Measurements from ENCODE around the gene STXBP5. TPM values are rescaled to one million over a fixed set of nuclear protein-coding genes. Genes with fewer than 3 reads are reported as not detected.

The STXBP5 gene
- total RNA-seq, 1 donor from 2014 or later = 16.8 TPM

GRCh38 chr6:147274012-147274411 lies 69.8 kb downstream of the STXBP5 start:
- intact Hi-C loops (cut with micrococcal nuclease) = no loop called here
- no peak for DNase-seq
- ATAC-seq = no peak

- intact Hi-C loops (cut with micrococcal nuclease) = no loop called here
- DNase-seq (no peak), ATAC-seq (no peak)
Observed at GRCh38 chr6:147274776-147275175, 70.6 kb downstream of the STXBP5 start.

GRCh38 chr6:147278891-147279290 lies 74.7 kb downstream of the STXBP5 start:
- intact Hi-C loops (cut with micrococcal nuclease) = no loop called here
- no peak for DNase-seq

GRCh38 chr6:147279427-147279826 lies 75.2 kb downstream of the STXBP5 start:
- ATAC-seq (no peak), DNase-seq (no peak)
- intact Hi-C loops (cut with micrococcal nuclease) = no loop called here

More at GRCh38 chr6:147278891-147279290, 74.7 kb downstream of the STXBP5 start:
- no peak for ATAC-seq

GRCh38 chr6:147281895-147282565 lies 77.8 kb downstream of the STXBP5 start:
- DNase-seq = no peak
- intact Hi-C loops (cut with micrococcal nuclease) = no loop called here
- ATAC-seq = no peak

- DNase-seq (no peak), ATAC-seq (no peak)
- intact Hi-C loops (cut with micrococcal nuclease) = no loop called here
Observed at GRCh38 chr6:147282566-147282959, 78.3 kb downstream of the STXBP5 start.

- DNase-seq = no peak
- ATAC-seq = no peak
- intact Hi-C loops (cut with micrococcal nuclease) = no loop called here
Observed at GRCh38 chr6:147283460-147283859, 79.2 kb downstream of the STXBP5 start.

GRCh38 chr6:147285087-147285855 lies 81.1 kb downstream of the STXBP5 start:
- intact Hi-C loops (cut with micrococcal nuclease) = loop anchor here (5.0 kb wide), 1 partner anchor 428 kb away; no protein-coding TSS in a partner anchor
- ATAC-seq (peak; percentile 51), DNase-seq (no peak)

GRCh38 chr6:147287869-147288271 lies 83.7 kb downstream of the STXBP5 start:
- intact Hi-C loops (cut with micrococcal nuclease) = loop anchor here (5.0 kb wide), 1 partner anchor 431 kb away; no protein-coding TSS in a partner anchor
- no peak for ATAC-seq
- DNase-seq = no peak

- intact Hi-C loops (cut with micrococcal nuclease) = no loop called here
- ATAC-seq (no peak), DNase-seq (no peak)
Observed at GRCh38 chr6:147297124-147297523, 92.9 kb downstream of the STXBP5 start.

- intact Hi-C loops (cut with micrococcal nuclease) = no loop called here
- DNase-seq (no peak), ATAC-seq (no peak)
Observed at GRCh38 chr6:147297663-147298316, 93.6 kb downstream of the STXBP5 start.

- ATAC-seq (no peak), DNase-seq (no peak)
- intact Hi-C loops (cut with micrococcal nuclease) = no loop called here
Observed at GRCh38 chr6:147298461-147298860, 94.2 kb downstream of the STXBP5 start.

- no peak for DNase-seq
- intact Hi-C loops (cut with micrococcal nuclease) = no loop called here
- ATAC-seq = no peak
Observed at GRCh38 chr6:147299035-147299434, 94.8 kb downstream of the STXBP5 start.

- DNase-seq = no peak
- intact Hi-C loops (cut with micrococcal nuclease) = no loop called here
- no peak for ATAC-seq
Observed at GRCh38 chr6:147301070-147301469, 96.9 kb downstream of the STXBP5 start.

- ATAC-seq (no peak), DNase-seq (no peak)
- intact Hi-C loops (cut with micrococcal nuclease) = no loop called here
Observed at GRCh38 chr6:147304016-147304415, 99.8 kb downstream of the STXBP5 start.

GRCh38 chr6:147310521-147310920 lies 106.3 kb downstream of the STXBP5 start:
- DNase-seq = no peak
- no peak for ATAC-seq
- intact Hi-C loops (cut with micrococcal nuclease) = no loop called here

- DNase-seq = no peak
- intact Hi-C loops (cut with micrococcal nuclease) = no loop called here
- no peak for ATAC-seq
Observed at GRCh38 chr6:147311218-147311617, 107.0 kb downstream of the STXBP5 start.

- ATAC-seq (no peak), DNase-seq (no peak)
- intact Hi-C loops (cut with micrococcal nuclease) = no loop called here
Observed at GRCh38 chr6:147321260-147321659, 117.0 kb downstream of the STXBP5 start.

GRCh38 chr6:147322299-147323162 lies 118.3 kb downstream of the STXBP5 start:
- ATAC-seq = peak; percentile 45
- no peak for DNase-seq
- intact Hi-C loops (cut with micrococcal nuclease) = no loop called here

Measured in left ventricle myocardium superior (tissue), 1 donor.